Left renal cortex interstitium (tissue), 4 donors: ENCODE measurements around the gene FGD4. TPM values are rescaled to one million over a fixed set of nuclear protein-coding genes. Genes with fewer than 3 reads are reported as not detected.
A peak's percentile ranks its signal among the peaks of the same experiment; 100 is the strongest.
"Not testable (repeated sequence)": the region's sequence is repeated elsewhere in the genome, so short reads cannot be mapped to it uniquely, and the experiment has no call there.

ENCODE experiments used
- DNase-seq, 4 donors: peaks; one replicate each; pipeline ENCODE4 v3.0.0-alpha.2; 2013; ENCODE audit warnings: low read depth in 4 of 4, low spot score in 2 of 4, missing footprints in 1 of 4
- polyA plus RNA-seq, 4 donors: library from polyadenylated mRNA; unstranded; fragments of 120-200 nt; gene quantifications; one replicate each; pipeline ENCODE4 v1.2.1, GENCODE V29; 2013; ENCODE audit not compliant: insufficient read length in 4 of 4

Gene FGD4
- polyA plus RNA-seq, 4 donors = 14.2 to 18.5 (median 16.9) TPM

GRCh38 chr12:32488132-32488531 lies 88.8 kb downstream of the FGD4 start:
- DNase-seq = no peak

- DNase-seq = no peak
These were observed 89.7 kb downstream of the FGD4 start for GRCh38 chr12:32489070-32489469.

- no peak for DNase-seq
These were observed 91.4 kb downstream of the FGD4 start for GRCh38 chr12:32490801-32491200.

DNA sequence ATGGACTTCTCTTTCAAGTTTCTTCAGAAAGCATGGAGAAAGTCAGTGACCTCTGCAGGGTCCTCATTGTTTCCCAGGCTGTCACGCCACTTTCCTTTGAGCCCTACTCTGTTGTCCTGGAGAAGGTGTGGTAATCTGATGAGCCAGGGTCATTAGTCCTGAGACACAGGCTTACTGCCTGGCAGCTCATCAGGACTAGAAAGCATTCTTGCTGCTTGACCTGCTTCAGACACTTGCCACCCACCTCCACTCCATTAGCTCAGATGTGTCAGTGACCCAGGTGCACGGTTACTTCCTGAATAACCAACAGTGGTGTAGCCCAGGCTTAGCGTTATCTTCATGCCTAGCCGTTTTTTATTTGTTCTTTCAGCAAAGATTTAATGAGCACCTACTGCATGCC lies 93.9 kb downstream of the FGD4 start:
- DNase-seq = no peak

- DNase-seq = no peak
These were observed 95.3 kb downstream of the FGD4 start for GRCh38 chr12:32494656-32495055.

GRCh38 chr12:32496946-32497345 lies 97.6 kb downstream of the FGD4 start:
- DNase-seq = no peak

DNA sequence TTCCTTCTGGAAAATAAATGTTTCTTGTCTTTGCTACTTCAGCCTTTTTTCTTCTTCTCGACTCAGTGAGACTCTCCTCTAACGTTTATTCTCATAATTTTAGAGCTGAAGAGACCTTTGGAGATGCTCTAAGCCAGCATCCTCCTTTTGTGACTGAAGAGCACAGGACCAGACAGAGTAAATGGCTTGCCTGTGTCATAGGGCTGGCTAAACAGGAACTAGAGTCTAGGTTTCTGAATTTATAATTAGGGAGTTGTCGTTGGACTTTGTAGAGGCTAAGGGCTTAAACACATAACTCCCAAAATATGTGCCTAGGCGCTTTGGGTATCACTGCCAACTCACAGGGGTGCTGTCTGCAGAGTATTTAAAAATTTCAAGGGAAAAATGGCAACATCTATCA lies 98.5 kb downstream of the FGD4 start:
- DNase-seq = no peak

DNA sequence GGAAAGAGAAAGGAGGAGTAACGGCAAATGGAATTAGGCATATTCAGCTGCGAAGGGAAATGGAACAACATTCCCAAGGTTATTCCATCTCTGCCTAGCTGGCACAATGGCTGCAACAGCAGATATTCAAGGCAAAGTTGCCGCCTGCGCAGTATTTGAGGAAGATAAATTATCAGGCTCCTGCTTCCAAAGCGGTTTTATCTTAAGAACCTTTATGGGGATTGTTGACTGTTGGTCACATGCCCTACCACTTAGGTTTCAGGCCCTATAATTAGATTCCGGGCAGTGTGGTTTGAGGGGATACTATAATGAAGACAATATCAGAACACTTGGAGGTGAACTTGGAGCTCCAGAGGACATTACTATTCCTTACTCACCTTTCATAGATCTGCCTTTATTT lies 99.7 kb downstream of the FGD4 start:
- no peak for DNase-seq

- DNase-seq = peak; percentile 24 to 64 (median 40)
These were observed 102.5 kb downstream of the FGD4 start for GRCh38 chr12:32501835-32502333.

DNA sequence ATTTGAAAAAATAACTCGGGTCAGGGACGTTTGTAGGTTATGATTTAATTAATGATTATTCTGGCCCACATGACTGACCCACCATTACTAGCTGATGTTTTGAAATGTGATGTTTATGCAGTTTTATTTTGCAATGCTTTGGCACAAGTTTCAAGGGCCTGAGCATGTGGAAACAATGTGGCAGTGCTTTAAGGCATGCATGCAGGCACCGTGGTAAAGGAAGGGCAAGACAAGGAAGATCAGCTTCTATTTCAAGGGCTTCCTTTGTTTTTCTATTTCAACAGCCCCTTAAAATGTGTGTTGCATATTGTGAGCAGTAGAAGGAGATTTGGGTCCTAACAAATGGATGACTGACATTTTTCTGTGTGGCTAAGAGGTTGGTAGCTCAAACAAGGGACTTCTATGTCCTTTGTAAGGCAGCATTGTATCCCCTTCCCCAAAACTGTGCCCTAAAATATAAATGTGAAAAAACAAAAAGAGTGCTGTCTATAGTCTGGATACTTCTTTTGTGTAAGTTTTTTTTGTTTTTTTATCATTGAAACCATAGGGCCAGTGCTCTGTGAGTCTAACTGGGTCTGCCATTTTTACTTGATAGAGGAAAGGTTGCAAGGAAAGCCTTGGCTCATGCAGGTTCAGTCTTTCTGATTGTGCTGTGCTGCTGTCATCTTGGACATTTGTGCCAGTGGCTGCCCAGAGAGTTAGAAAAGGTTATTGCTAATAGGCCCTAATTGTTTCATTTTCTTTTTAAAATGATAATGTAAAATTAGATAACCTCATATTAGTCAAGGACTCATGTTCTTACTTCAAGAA lies 103.5 kb downstream of the FGD4 start:
- no peak for DNase-seq

GRCh38 chr12:32503730-32504129 lies 104.4 kb downstream of the FGD4 start:
- DNase-seq = no peak

GRCh38 chr12:32504591-32504990 lies 105.2 kb downstream of the FGD4 start:
- DNase-seq = no peak

- no peak for DNase-seq
These were observed 105.9 kb downstream of the FGD4 start for GRCh38 chr12:32505067-32505945.

GRCh38 chr12:32507096-32507941 lies 108.0 kb downstream of the FGD4 start:
- not testable (repeated sequence) for DNase-seq

DNA sequence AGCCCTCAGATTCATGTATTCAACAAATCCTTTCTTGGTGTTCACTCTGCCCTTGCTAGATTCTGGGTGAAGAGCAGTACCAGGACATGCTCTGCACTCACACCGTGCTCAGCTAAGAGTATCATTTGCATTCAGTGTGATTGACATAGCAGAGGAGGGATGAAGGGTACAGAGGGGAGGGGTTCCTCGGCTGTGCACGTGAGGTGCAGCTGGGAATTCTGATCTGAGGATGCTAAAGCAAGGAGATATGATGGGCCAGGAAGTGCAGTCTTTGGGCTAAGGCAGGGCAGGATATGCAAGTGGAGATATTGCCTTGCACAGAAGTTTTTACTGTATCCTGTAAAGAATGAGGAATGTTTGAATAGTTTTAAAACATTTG lies 108.6 kb downstream of the FGD4 start:
- DNase-seq = no peak

- no peak for DNase-seq
These were observed 109.3 kb downstream of the FGD4 start for GRCh38 chr12:32508626-32509025.

DNA sequence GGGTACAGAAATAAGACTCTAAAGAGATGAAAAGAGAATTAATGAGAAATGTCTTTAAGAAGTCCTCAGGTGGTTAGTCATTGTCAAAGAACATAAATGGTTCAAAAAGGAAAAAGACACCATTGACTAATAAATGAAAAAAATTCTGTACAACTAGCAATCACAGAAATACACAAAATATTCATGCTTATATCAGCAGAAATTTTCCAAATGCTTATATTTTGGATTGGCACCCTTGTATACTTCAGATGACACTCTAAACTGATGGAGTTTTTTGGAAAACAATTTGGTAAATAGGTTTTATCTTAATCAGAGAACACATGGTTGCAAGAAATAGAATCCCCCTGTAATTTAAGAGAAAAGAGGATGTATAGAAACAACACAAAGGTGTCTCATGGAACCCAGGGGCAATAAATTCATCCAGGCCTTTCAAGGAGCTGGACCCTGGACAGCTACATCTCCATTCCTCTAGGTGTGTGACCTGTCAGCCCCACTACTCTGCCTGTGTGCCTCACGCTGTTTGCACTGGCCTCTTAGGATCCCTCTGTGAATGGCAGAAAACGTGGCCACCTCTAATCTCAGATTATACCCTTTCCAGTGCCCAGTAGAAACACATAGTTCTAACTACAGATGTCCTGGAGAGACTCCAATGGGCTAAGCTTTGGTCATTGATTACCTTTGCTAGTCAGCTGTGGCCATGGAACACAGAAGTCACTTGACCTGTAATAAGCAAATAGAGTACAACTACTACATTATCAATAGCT lies 110.2 kb downstream of the FGD4 start:
- DNase-seq = no peak

- DNase-seq = not testable (repeated sequence)
These were observed 112.6 kb downstream of the FGD4 start for GRCh38 chr12:32511976-32512375.

DNA sequence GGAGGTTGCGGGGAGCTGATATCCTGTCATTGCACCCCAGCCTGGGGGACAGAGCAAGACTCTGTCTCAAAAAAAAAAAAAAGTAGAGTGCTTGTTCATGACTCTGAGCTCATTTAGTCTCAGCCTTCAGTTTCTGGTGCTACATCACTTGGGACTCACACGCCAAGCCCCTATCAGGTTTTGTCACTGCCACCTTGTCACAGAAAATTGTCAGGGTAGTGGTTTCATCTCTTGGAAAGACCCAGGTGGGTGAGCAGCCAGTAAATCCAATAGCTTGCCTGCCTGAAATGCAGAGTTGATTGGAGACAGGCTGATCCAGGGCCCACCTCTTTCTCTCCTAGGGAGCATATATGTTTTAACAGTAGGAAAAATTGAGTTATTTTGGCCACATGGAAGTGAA lies 113.0 kb downstream of the FGD4 start:
- DNase-seq = no peak

DNA sequence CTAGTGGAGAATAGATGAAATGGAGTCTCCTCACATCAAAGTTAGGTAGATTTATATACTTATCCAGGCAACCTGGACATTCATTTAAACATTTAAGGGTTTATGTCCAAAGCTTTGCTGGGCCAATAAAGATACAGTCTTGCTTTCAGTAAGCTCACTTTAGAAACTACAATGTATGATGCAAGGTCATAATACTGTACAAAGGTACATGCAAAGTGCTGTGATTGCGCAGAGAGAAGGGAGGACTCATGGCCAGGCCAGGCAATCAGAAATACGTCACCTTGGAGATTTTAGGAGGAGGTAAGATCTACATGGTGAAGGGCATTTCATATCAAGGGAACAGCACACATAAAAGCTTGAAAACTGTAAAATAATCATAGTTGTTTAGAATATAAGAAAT lies 113.6 kb downstream of the FGD4 start:
- DNase-seq = no peak
